SK-N-SH (cell line): ENCODE data around the gene ADORA3. TPM values are rescaled to one million over a fixed set of nuclear protein-coding genes. Genes with fewer than 3 reads are reported as not detected.

Experiments
- CTCF ChIA-PET: fragments of 300-600, 350-600 bp; formaldehyde crosslinking; extraction: SDS; loops from one replicate; lab custom pipeline; 2021; lab: Yijun Ruan, JAX
- POLR2A ChIA-PET: fragments of 350-600 bp; sonication (Branson Sonifier 250); formaldehyde crosslinking; extraction: SDS; loops from one replicate; lab custom pipeline; 2020; ENCODE audit warnings: antibody characterized with exemption, inconsistent platforms; lab: Yijun Ruan, JAX
- DNase-seq: peaks from one replicate; pipeline ENCODE4 v3.0.0; 2012
- H2AFZ ChIP-seq: fragments of 200-600 bp; sonication (generic); 2 replicates; pipeline ENCODE4 v1.8.1; 2016; ENCODE audit warnings: antibody characterized with exemption, mild to moderate bottlenecking, low read depth
- H3F3A ChIP-seq: fragments of 200-600 bp; sonication (generic); replicated peaks from 2 replicates; pipeline ENCODE3; 2016; ENCODE audit warnings: antibody characterized with exemption, mild to moderate bottlenecking; ENCODE audit not compliant: insufficient read depth
- H3K27ac ChIP-seq, 2 experiments: fragments of 200-500 bp in 1 of 2; fragments of 200-600 bp in 1 of 2; sonication (Bioruptor generic) in 1 of 2; sonication (generic), shearing (Covaris generic) in 1 of 2; 2 replicates each; pipeline versions ENCODE4 v1.5.1 to v1.6.1; 2014 to 2016; ENCODE audit warnings: low read depth in 2 of 2, inconsistent platforms in 1 of 2, low read length in 1 of 2, mild to moderate bottlenecking in 1 of 2, mixed read lengths in 1 of 2
- H3K27me3 ChIP-seq: fragments of 200-600 bp; sonication (generic), shearing (Covaris generic); 2 replicates; pipeline ENCODE4 v1.6.1; 2016; ENCODE audit warnings: mixed run types; ENCODE audit not compliant: insufficient read depth
- H3K36me3 ChIP-seq, 2 experiments: fragments of 200-500 bp in 1 of 2; fragments of 200-600 bp in 1 of 2; sonication (Bioruptor generic) in 1 of 2; sonication (generic) in 1 of 2; replicated peaks in 1 of 2; 2 replicates each; pipeline versions ENCODE3 to v1.5.1; 2014 to 2016; ENCODE audit warnings: low read length in 1 of 2, mild to moderate bottlenecking in 1 of 2; ENCODE audit not compliant: insufficient read depth in 2 of 2, control insufficient read depth in 1 of 2
- H3K4me1 ChIP-seq, 2 experiments: fragments of 200-500 bp in 1 of 2; fragments of 200-600 bp in 1 of 2; sonication (Bioruptor generic) in 1 of 2; sonication (generic), shearing (Covaris generic) in 1 of 2; 2 replicates each; pipeline versions ENCODE4 v1.5.1 to v1.6.1; 2014 to 2016; ENCODE audit warnings: low read depth in 1 of 2, low read length in 1 of 2, mixed run types in 1 of 2; ENCODE audit not compliant: insufficient read depth in 2 of 2, control insufficient read depth in 1 of 2
- H3K4me2 ChIP-seq: fragments of 200-600 bp; sonication (generic), shearing (Covaris generic); 2 replicates; pipeline ENCODE4 v1.6.1; 2017; ENCODE audit warnings: mixed run types
- H3K4me3 ChIP-seq, 2 experiments: fragments of 200-500 bp in 1 of 2; fragments of 200-600 bp in 1 of 2; sonication (Bioruptor generic) in 1 of 2; sonication (generic), shearing (Covaris generic) in 1 of 2; 2 replicates each; pipeline versions ENCODE4 v1.5.1 to v1.8.1; 2014 to 2016; ENCODE audit warnings: low read depth in 2 of 2, inconsistent platforms in 1 of 2, low read length in 1 of 2, mild to moderate bottlenecking in 1 of 2, mixed read lengths in 1 of 2, moderate library complexity in 1 of 2
- H3K79me2 ChIP-seq: fragments of 200-600 bp; sonication (generic); 2 replicates; pipeline ENCODE4 v1.8.1; 2017; ENCODE audit warnings: mild to moderate bottlenecking; ENCODE audit not compliant: insufficient read depth
- H3K9ac ChIP-seq: fragments of 200-600 bp; sonication (generic); 2 replicates; pipeline ENCODE4 v1.6.1; 2017; ENCODE audit warnings: mixed run types
- H3K9me2 ChIP-seq: fragments of 200-600 bp; sonication (generic); 2 replicates; pipeline ENCODE4 v1.6.1; 2017; ENCODE audit warnings: mixed run types
- H3K9me3 ChIP-seq: fragments of 200-600 bp; sonication (generic); 2 replicates; pipeline ENCODE4 v1.6.1; 2017; ENCODE audit warnings: mixed run types, mild to moderate bottlenecking, moderate library complexity
- H4K20me1 ChIP-seq: fragments of 200-600 bp; sonication (generic); 2 replicates; pipeline ENCODE4 v1.6.1; 2017; ENCODE audit warnings: mild to moderate bottlenecking, mixed run types; ENCODE audit not compliant: insufficient read depth
- CHD2 ChIP-seq: fragments of 150-350 bp; IDR thresholded peaks from 2 replicates; pipeline ENCODE4 v1.6.1; 2018; ENCODE audit warnings: low read length; ENCODE audit not compliant: partially characterized antibody
- CTCF ChIP-seq: fragments of 200-600 bp; sonication (generic); IDR thresholded peaks from 2 replicates; pipeline ENCODE4 v1.6.1; 2017; ENCODE audit warnings: antibody characterized with exemption, mild to moderate bottlenecking, moderate library complexity
- ELF1 ChIP-seq: IDR thresholded peaks from 2 replicates; pipeline ENCODE4 v1.4.0; 2012
- FOXM1 ChIP-seq: IDR thresholded peaks from 2 replicates; pipeline ENCODE4 v1.4.0; 2012; ENCODE audit warnings: low read depth, mild to moderate bottlenecking
- GABPA ChIP-seq: IDR thresholded peaks from 2 replicates; pipeline ENCODE4 v1.4.0; 2012; ENCODE audit warnings: low read depth, mild to moderate bottlenecking
- MEF2A ChIP-seq: IDR thresholded peaks from 2 replicates; pipeline ENCODE4 v1.4.0; 2012; ENCODE audit warnings: low read depth, borderline replicate concordance
- NFIC ChIP-seq: IDR thresholded peaks from 2 replicates; pipeline ENCODE4 v1.4.0; 2012; ENCODE audit warnings: borderline replicate concordance
- REST ChIP-seq: IDR thresholded peaks from 2 replicates; pipeline ENCODE4 v1.6.1; 2012; ENCODE audit warnings: mild to moderate bottlenecking, low read depth, low read length, moderate library complexity
- SMC3 ChIP-seq: IDR thresholded peaks from 2 replicates; pipeline ENCODE4 v1.6.1; 2012; ENCODE audit warnings: low read depth, low read length, improper control_type of control experiment
- TAF1 ChIP-seq: IDR thresholded peaks from 2 replicates; pipeline ENCODE4 v1.6.1; 2012; ENCODE audit warnings: low read depth, mild to moderate bottlenecking, low read length, moderate library complexity, borderline replicate concordance
- WGBS: methylation state at CpG from one replicate; pipeline ENCODE4 v1.1.6; 2017; ENCODE audit warnings: low lambda C conversion rate; 5-methylcytosine and 5-hydroxymethylcytosine counted together
- polyA plus RNA-seq, 3 experiments: library from polyadenylated mRNA; depleted of rRNA; stranded (reverse); fragments of >200 nt; gene quantifications; 2 replicates each; pipeline ENCODE4 v1.2.3, GENCODE V29; 2012
- TF ChIP-seq, protein P1 (sequence below): IDR thresholded peaks from 2 replicates; pipeline ENCODE4; 2012
- TF ChIP-seq, protein P2 (sequence below): IDR thresholded peaks from 2 replicates; pipeline ENCODE4 v1.4.0; 2012; ENCODE audit warnings: low read depth, borderline replicate concordance
- TF ChIP-seq, protein P3 (sequence below): IDR thresholded peaks from 2 replicates; pipeline ENCODE4 v1.4.0; 2012; ENCODE audit warnings: low read depth
- TF ChIP-seq, protein P4 (sequence below): fragments of 150-350 bp; IDR thresholded peaks from 2 replicates; pipeline ENCODE4 v1.6.1; 2016; ENCODE audit warnings: mild to moderate bottlenecking, low read depth, low read length

The ADORA3 gene
- polyA plus RNA-seq, 1 of the 3 experiments (the other 2 are of a cell fraction): not detected

GRCh38 chr1:111453706-111454105 is 49.7 kb downstream of the ADORA3 start:
- Histone ChIP-seq H3K9me3 (no peaks in the 10 kb centered on the region), H3K36me3 (peaks cover 64 to 66% of the 10 kb centered on the region in 2 experiments), H3K4me3 (no peak overlapping the region), H3K4me1 (peaks cover 5% of the 10 kb centered on the region in 2 experiments; a peak in 3 of 4 replicates), H3K9ac (no peak overlapping the region), H2AFZ (no peak overlapping the region), H3K27me3 (no peaks in the 10 kb centered on the region), H3F3A (no peaks in the 10 kb centered on the region), H3K4me2 (no peak overlapping the region), H3K79me2 (peaks cover 58% of the 10 kb centered on the region), H4K20me1 (no peaks in the 10 kb centered on the region), H3K27ac (no peak overlapping the region), H3K9me2 (no peaks in the 10 kb centered on the region)
- WGBS: 86% methylated on average over 3 of the region's 3 CpGs
- CTCF ChIA-PET: interaction anchor here (1.5 kb wide), 1 partner anchor 25 kb away, joined by 4 read pairs; no protein-coding TSS in a partner anchor
- POLR2A ChIA-PET: no interaction called here
- DNase-seq: no peak
- TF ChIP-seq GABPA (no peak), SMC3 (no peak), TAF1 (no peak), CTCF (no peak), CHD2 (no peak), NFIC (no peak), ELF1 (no peak), REST (no peak), FOXM1 (no peak)

- ChIA-PET POLR2A (no interaction called here), CTCF (interaction anchor here (1.0 to 1.5 kb wide), 3 partner anchors 10 to 33 kb away, joined by 3 to 5 read pairs (median 3); no protein-coding TSS in a partner anchor)
- Histone ChIP-seq H3K4me2 (no peak overlapping the region), H3K4me1 (peaks cover 5% of the 10 kb centered on the region in 2 experiments; a peak in 3 of 4 replicates), H3K27ac (no peak overlapping the region), H3F3A (no peaks in the 10 kb centered on the region), H4K20me1 (no peaks in the 10 kb centered on the region), H3K36me3 (peaks cover 53 to 55% of the 10 kb centered on the region in 2 experiments), H3K9ac (no peak overlapping the region), H3K9me2 (no peaks in the 10 kb centered on the region), H3K4me3 (no peak overlapping the region), H3K9me3 (no peaks in the 10 kb centered on the region), H3K27me3 (no peaks in the 10 kb centered on the region), H3K79me2 (peaks cover 69% of the 10 kb centered on the region), H2AFZ (no peak overlapping the region)
- no peak for DNase-seq
- WGBS: 94% methylated on average over 3 of the region's 3 CpGs
- TF ChIP-seq, protein P1, sequence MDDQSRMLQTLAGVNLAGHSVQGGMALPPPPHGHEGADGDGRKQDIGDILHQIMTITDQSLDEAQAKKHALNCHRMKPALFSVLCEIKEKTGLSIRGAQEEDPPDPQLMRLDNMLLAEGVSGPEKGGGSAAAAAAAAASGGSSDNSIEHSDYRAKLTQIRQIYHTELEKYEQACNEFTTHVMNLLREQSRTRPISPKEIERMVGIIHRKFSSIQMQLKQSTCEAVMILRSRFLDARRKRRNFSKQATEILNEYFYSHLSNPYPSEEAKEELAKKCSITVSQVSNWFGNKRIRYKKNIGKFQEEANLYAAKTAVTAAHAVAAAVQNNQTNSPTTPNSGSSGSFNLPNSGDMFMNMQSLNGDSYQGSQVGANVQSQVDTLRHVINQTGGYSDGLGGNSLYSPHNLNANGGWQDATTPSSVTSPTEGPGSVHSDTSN: no peak
- TF ChIP-seq, protein P2, sequence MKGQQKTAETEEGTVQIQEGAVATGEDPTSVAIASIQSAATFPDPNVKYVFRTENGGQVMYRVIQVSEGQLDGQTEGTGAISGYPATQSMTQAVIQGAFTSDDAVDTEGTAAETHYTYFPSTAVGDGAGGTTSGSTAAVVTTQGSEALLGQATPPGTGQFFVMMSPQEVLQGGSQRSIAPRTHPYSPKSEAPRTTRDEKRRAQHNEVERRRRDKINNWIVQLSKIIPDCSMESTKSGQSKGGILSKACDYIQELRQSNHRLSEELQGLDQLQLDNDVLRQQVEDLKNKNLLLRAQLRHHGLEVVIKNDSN: no peak
- TF ChIP-seq REST (no peak), MEF2A (no peak)
- TF ChIP-seq, protein P3, sequence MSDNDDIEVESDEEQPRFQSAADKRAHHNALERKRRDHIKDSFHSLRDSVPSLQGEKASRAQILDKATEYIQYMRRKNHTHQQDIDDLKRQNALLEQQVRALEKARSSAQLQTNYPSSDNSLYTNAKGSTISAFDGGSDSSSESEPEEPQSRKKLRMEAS: no peak
- TF ChIP-seq, protein P4, sequence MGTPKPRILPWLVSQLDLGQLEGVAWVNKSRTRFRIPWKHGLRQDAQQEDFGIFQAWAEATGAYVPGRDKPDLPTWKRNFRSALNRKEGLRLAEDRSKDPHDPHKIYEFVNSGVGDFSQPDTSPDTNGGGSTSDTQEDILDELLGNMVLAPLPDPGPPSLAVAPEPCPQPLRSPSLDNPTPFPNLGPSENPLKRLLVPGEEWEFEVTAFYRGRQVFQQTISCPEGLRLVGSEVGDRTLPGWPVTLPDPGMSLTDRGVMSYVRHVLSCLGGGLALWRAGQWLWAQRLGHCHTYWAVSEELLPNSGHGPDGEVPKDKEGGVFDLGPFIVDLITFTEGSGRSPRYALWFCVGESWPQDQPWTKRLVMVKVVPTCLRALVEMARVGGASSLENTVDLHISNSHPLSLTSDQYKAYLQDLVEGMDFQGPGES: no peak
These were observed 50.9 kb downstream of the ADORA3 start for GRCh38 chr1:111452581-111452980.
